Aorta (tissue), 4 donors: Measurements from ENCODE around the gene RNF10. TPM values are rescaled to one million over a fixed set of nuclear protein-coding genes. Genes with fewer than 3 reads are reported as not detected.

Source experiments
- polyA plus RNA-seq, 2 donors: library from polyadenylated mRNA; stranded (reverse); fragments of 200-250 nt; gene quantifications; one replicate each; pipeline ENCODE4 v1.2.3, GENCODE V29; 2013
- total RNA-seq, 2 donors: library from RNA; stranded (reverse); fragmentation: NEBNext Ultra II Directional; extraction: Animal tissue kit (Norgen Biotek cat#: 25700); gene quantifications; one replicate each; pipeline ENCODE4 v1.2.1, GENCODE V29; 2021
- donor health status: healthy with polysubstance abuse.
- donor health status: Bipolar disorder and iron deficiency.
- donor health status: DM: no; HTN: no; CAD: no.
- donor health status: DM: yes; HTN: yes; CAD: no.

Gene RNF10
- total and polyA plus RNA-seq, 4 donors = 74.0 to 200 (median 170) TPM

Other genes with a start within 250 kb of the RNF10 start
- over 10,000 TPM; 15,052 to 24,410 TPM for gene RNU4-2, start 242.5 kb upstream of the RNF10 start, total RNA-seq
- not detected for gene RNU4-2, start 242.5 kb upstream of the RNF10 start, polyA plus RNA-seq
- 1,000 to 10,000 TPM; 1,718 to 2,225 TPM for gene RNU4-1, start 241.1 kb upstream of the RNF10 start, total RNA-seq
- gene RNU4-1, start 241.1 kb upstream of the RNF10 start, polyA plus RNA-seq = not detected
- 1 to 10 TPM in 1 of 2 donors, under 1 TPM in 1; 0.39 to 1.6 TPM for gene SIRT4, start 232.0 kb upstream of the RNF10 start, total RNA-seq
- gene SIRT4, start 232.0 kb upstream of the RNF10 start, polyA plus RNA-seq = 1 to 10 TPM; 1.8 to 2.5 TPM
- gene PLA2G1B, start 206.6 kb upstream of the RNF10 start, total RNA-seq = 1 to 10 TPM in 1 of 2 donors, under 1 TPM in 1; 0.91 to 1.2 TPM
- 1 to 10 TPM; 2.0 to 3.9 TPM for gene PLA2G1B, start 206.6 kb upstream of the RNF10 start, polyA plus RNA-seq
- gene MSI1, start 165.2 kb upstream of the RNF10 start, total RNA-seq = 1 to 10 TPM in 1 of 2 donors, under 1 TPM in 1; 0.32 to 1.3 TPM
- under 1 TPM in 1 of 2 donors, not detected in 1; 0.75 TPM for gene MSI1, start 165.2 kb upstream of the RNF10 start, polyA plus RNA-seq
- 100 to 1,000 TPM; 176 to 246 TPM for gene COX6A1, start 96.2 kb upstream of the RNF10 start, total RNA-seq
- 100 to 1,000 TPM; 355 to 498 TPM for gene COX6A1, start 96.2 kb upstream of the RNF10 start, polyA plus RNA-seq
- 10 to 100 TPM; 13.0 to 14.1 TPM for gene TRIAP1, start 88.0 kb upstream of the RNF10 start, total RNA-seq
- gene TRIAP1, start 88.0 kb upstream of the RNF10 start, polyA plus RNA-seq = 10 to 100 TPM; 19.7 to 43.1 TPM
- gene GATC, start 87.9 kb upstream of the RNF10 start, total RNA-seq = 10 to 100 TPM; 22.1 to 24.5 TPM
- gene GATC, start 87.9 kb upstream of the RNF10 start, polyA plus RNA-seq = 10 to 100 TPM in 1 of 2 donors, 1 to 10 TPM in 1; 9.8 to 11.5 TPM
- 10 to 100 TPM; 91.2 to 96.6 TPM for gene SRSF9, start 64.6 kb upstream of the RNF10 start, total RNA-seq
- gene SRSF9, start 64.6 kb upstream of the RNF10 start, polyA plus RNA-seq = 10 to 100 TPM; 77.5 to 95.8 TPM
- 100 to 1,000 TPM; 236 to 262 TPM for gene DYNLL1, start 38.2 kb upstream of the RNF10 start, total RNA-seq
- gene DYNLL1, start 38.2 kb upstream of the RNF10 start, polyA plus RNA-seq = 100 to 1,000 TPM; 287 to 686 TPM
- 10 to 100 TPM; 12.0 to 18.3 TPM for gene COQ5, start 5.2 kb upstream of the RNF10 start, total RNA-seq
- gene COQ5, start 5.2 kb upstream of the RNF10 start, polyA plus RNA-seq = 10 to 100 TPM; 25.0 to 26.0 TPM
- 10 to 100 TPM; 18.2 to 26.0 TPM for gene POP5, start 47.0 kb downstream of the RNF10 start, total RNA-seq
- 10 to 100 TPM; 33.8 to 69.7 TPM for gene POP5, start 47.0 kb downstream of the RNF10 start, polyA plus RNA-seq
- 1 to 10 TPM; 1.7 to 3.0 TPM for gene CABP1, start 106.3 kb downstream of the RNF10 start, total RNA-seq
- gene CABP1, start 106.3 kb downstream of the RNF10 start, polyA plus RNA-seq = 1 to 10 TPM in 1 of 2 donors, not detected in 1; 1.7 TPM
- gene MLEC, start 152.8 kb downstream of the RNF10 start, total RNA-seq = 10 to 100 TPM; 67.4 to 92.0 TPM
- gene MLEC, start 152.8 kb downstream of the RNF10 start, polyA plus RNA-seq = 10 to 100 TPM; 19.7 to 27.7 TPM
- 10 to 100 TPM; 18.6 to 24.4 TPM for gene UNC119B, start 176.1 kb downstream of the RNF10 start, total RNA-seq
- 10 to 100 TPM; 13.6 to 15.9 TPM for gene UNC119B, start 176.1 kb downstream of the RNF10 start, polyA plus RNA-seq
- gene ACADS, start 191.5 kb downstream of the RNF10 start, total RNA-seq = 10 to 100 TPM; 11.3 to 15.6 TPM
- gene ACADS, start 191.5 kb downstream of the RNF10 start, polyA plus RNA-seq = 10 to 100 TPM; 29.2 to 36.9 TPM